Activated CD8-positive, alpha-beta T cell treated with anti-CD3 and anti-CD28 coated beads for 36 hours (primary cell): Measurements from ENCODE around the gene MATR3. TPM values are rescaled to one million over a fixed set of nuclear protein-coding genes. Genes with fewer than 3 reads are reported as not detected.

ENCODE experiments used
- ATAC-seq: fragments of 200-7000 bp; cut with Tn5 transposase; one replicate; pipeline ENCODE4 v1.10.0; 2021; ENCODE audit warnings: mild to moderate bottlenecking, moderate library complexity
- CTCF ChIA-PET: fragments of 350-600 bp; sonication (Branson Sonifier 250); formaldehyde crosslinking; loops from one replicate; lab custom pipeline; 2021; ENCODE audit warnings: antibody characterized with exemption; lab: Charles Lee
- POLR2A ChIA-PET: fragments of 350-600 bp; sonication (Branson Sonifier 250); formaldehyde crosslinking; loops from one replicate; lab custom pipeline; 2021; ENCODE audit warnings: antibody characterized with exemption; lab: Charles Lee
- DNase-seq: peaks from one replicate; pipeline ENCODE4 v3.0.0-alpha.2; 2020
- H3K27ac Mint-ChIP-seq: one replicate; pipeline ENCODE4 v1.8.0; 2021; ENCODE audit warnings: mild to moderate bottlenecking, mixed read lengths
- H3K27me3 Mint-ChIP-seq: one replicate; pipeline ENCODE4 v1.8.0; 2021; ENCODE audit warnings: mixed read lengths
- H3K36me3 Mint-ChIP-seq: one replicate; pipeline ENCODE4 v1.8.0; 2021; ENCODE audit warnings: low read depth, mixed read lengths
- H3K4me1 Mint-ChIP-seq: one replicate; pipeline ENCODE4 v1.8.0; 2021; ENCODE audit warnings: low read depth, mixed read lengths
- H3K4me3 Mint-ChIP-seq: one replicate; pipeline ENCODE4 v1.8.0; 2021; ENCODE audit warnings: mild to moderate bottlenecking, moderate library complexity, mixed read lengths
- H3K9me3 Mint-ChIP-seq: one replicate; pipeline ENCODE4 v1.8.0; 2021; ENCODE audit warnings: mixed read lengths
- intact Hi-C: fragments of 100-400 bp; cut with micrococcal nuclease; formaldehyde crosslinking; loops from one replicate; pipeline ENCODE4 v1.10.0; 2022
- total RNA-seq, 2 experiments: library from RNA; stranded (reverse); gene quantifications; one replicate each; pipeline ENCODE4 v1.2.3, GENCODE V29; 2021
- TF ChIP-seq, protein P1 (sequence below): fragments of 200-600 bp; IDR thresholded peaks from one replicate; pipeline ENCODE4 v1.8.0; 2022; ENCODE audit warnings: antibody characterized with exemption, mild to moderate bottlenecking

The MATR3 gene
- total RNA-seq, 2 experiments from 2014 or later, result 181 to 209 TPM

DNA sequence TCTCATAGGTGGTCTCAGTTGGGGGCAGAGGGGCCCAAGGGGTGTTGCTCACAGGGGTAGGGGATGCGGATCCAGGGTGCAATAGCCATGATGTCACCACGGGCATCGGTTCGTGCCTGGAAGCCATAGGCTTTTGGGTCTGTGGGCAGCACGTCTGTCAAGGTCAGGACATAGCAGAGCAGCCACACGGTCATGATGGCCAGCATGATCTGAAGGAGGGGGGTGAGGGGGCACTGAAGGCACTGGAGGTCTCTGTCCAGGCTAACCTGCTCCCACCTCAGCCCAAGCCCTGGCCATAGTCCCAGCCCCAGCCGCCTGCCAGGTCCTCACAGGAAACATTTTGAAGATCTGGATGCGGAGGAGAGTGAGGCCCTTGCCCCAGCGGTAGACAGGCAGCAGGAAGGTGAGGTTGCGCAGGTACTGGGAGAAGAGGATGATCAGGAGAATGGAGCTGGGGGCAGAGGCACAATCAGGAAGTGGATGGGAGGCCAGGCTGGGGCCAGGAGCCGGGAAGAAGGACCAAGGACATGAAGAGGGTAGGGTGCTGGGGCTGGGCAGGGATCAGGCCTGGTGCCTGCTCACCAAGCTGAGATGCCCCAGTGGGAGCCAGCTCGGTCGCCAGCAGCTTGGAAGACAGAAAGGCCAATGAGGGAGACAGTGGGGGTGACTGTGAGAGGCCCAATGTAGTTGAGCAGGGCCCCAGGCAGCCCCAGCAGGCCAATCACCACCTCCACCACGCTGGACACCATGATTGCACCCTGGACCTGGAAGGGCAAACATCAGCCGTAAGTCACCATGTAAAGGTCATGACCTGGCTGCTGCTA lies 86.3 kb downstream of the MATR3 start:
- ATAC-seq, result no peak
- DNase-seq, result no peak
- Mint-ChIP-seq H3K4me3 (no peak overlapping the region), H3K36me3 (no peaks in the 10 kb centered on the region), H3K4me1 (peaks cover 6% of the 10 kb centered on the region), H3K27me3 (no peaks in the 10 kb centered on the region), H3K27ac (no peak overlapping the region), H3K9me3 (no peaks in the 10 kb centered on the region)
- TF ChIP-seq, protein P1, sequence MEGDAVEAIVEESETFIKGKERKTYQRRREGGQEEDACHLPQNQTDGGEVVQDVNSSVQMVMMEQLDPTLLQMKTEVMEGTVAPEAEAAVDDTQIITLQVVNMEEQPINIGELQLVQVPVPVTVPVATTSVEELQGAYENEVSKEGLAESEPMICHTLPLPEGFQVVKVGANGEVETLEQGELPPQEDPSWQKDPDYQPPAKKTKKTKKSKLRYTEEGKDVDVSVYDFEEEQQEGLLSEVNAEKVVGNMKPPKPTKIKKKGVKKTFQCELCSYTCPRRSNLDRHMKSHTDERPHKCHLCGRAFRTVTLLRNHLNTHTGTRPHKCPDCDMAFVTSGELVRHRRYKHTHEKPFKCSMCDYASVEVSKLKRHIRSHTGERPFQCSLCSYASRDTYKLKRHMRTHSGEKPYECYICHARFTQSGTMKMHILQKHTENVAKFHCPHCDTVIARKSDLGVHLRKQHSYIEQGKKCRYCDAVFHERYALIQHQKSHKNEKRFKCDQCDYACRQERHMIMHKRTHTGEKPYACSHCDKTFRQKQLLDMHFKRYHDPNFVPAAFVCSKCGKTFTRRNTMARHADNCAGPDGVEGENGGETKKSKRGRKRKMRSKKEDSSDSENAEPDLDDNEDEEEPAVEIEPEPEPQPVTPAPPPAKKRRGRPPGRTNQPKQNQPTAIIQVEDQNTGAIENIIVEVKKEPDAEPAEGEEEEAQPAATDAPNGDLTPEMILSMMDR, result no peak
- CTCF ChIA-PET, result interaction anchor here (0.8 kb wide), 1 partner anchor 11 kb away, joined by 3 read pairs; no protein-coding TSS in a partner anchor
- POLR2A ChIA-PET, result interaction anchor here (0.6 to 1.7 kb wide), 2 partner anchors 11 to 162 kb away, joined by 3 to 6 read pairs; no protein-coding TSS in a partner anchor
- intact Hi-C loops, result no loop called here

Other genes with a start within 250 kb of the MATR3 start
- gene SIL1, start 95.4 kb upstream of the MATR3 start, total RNA-seq, result 10 to 100 TPM; 27.6 to 32.3 TPM
- 100 to 1,000 TPM; 110 to 113 TPM for gene PAIP2, start 48.1 kb downstream of the MATR3 start, total RNA-seq
- gene SLC23A1, start 89.6 kb downstream of the MATR3 start, total RNA-seq, result under 1 TPM; 0.63 to 0.89 TPM
- 10 to 100 TPM; 14.4 to 14.5 TPM for gene MZB1, start 96.2 kb downstream of the MATR3 start, total RNA-seq
- 1 to 10 TPM; 3.9 to 4.1 TPM for gene PROB1, start 101.4 kb downstream of the MATR3 start, total RNA-seq
- 1 to 10 TPM; 4.3 to 4.4 TPM for gene SPATA24, start 110.3 kb downstream of the MATR3 start, total RNA-seq
- 10 to 100 TPM; 24.9 to 27.5 TPM for gene DNAJC18, start 145.8 kb downstream of the MATR3 start, total RNA-seq
- under 1 TPM in 1 of 2 experiments, not detected in 1; 0.25 TPM for gene ECSCR, start 169.0 kb downstream of the MATR3 start, total RNA-seq
- gene SMIM33, start 177.3 kb downstream of the MATR3 start, total RNA-seq, result under 1 TPM in 1 of 2 experiments, not detected in 1; 0.16 TPM
- gene STING1, start 189.0 kb downstream of the MATR3 start, total RNA-seq, result 10 to 100 TPM; 43.7 to 46.3 TPM